NCI-H1930 (cell line): ENCODE measurements around the gene ADGRD1.
"Not testable (repeated sequence)": the region's sequence is repeated elsewhere in the genome, so short reads cannot be mapped to it uniquely, and the experiment has no call there.

Experiments
- DNase-seq, 2 experiments: peaks; one replicate each; lab custom pipeline; 2025; lab: John Stamatoyannopoulos, UW

Gene ADGRD1

GRCh38 chr12:130987151-130987931, 33.6 kb downstream of the ADGRD1 start:
- DNase-seq, result no peak

GRCh38 chr12:130988261-130988660, 34.6 kb downstream of the ADGRD1 start:
- DNase-seq, result no peak

- no peak for DNase-seq
Observed at GRCh38 chr12:130988751-130989150, 35.0 kb downstream of the ADGRD1 start.

GRCh38 chr12:130989391-130989790, 35.7 kb downstream of the ADGRD1 start:
- no peak for DNase-seq

- no peak for DNase-seq
Observed at GRCh38 chr12:130990034-130990433, 36.3 kb downstream of the ADGRD1 start.

- DNase-seq, result no peak
Observed at GRCh38 chr12:130992448-130992847, 38.7 kb downstream of the ADGRD1 start.

GRCh38 chr12:130992979-130993538, 39.4 kb downstream of the ADGRD1 start:
- no peak for DNase-seq

- peak; percentile 85 to 93 for DNase-seq
Observed at GRCh38 chr12:130993759-130994670, 40.3 kb downstream of the ADGRD1 start.

- DNase-seq, result no peak
Observed at GRCh38 chr12:130994821-130995375, 41.2 kb downstream of the ADGRD1 start.

GRCh38 chr12:130995386-130995969, 41.8 kb downstream of the ADGRD1 start:
- not testable (repeated sequence) for DNase-seq

- DNase-seq, result no peak
Observed at GRCh38 chr12:130998136-130998535, 44.4 kb downstream of the ADGRD1 start.

- no peak for DNase-seq
Observed at GRCh38 chr12:131000000-131000486, 46.3 kb downstream of the ADGRD1 start.

GRCh38 chr12:131001493-131001892, 47.8 kb downstream of the ADGRD1 start:
- DNase-seq, result no peak

GRCh38 chr12:131002216-131002631, 48.5 kb downstream of the ADGRD1 start:
- no peak for DNase-seq

GRCh38 chr12:131003036-131003715, 49.5 kb downstream of the ADGRD1 start:
- no peak for DNase-seq

GRCh38 chr12:131003716-131004045, 50.0 kb downstream of the ADGRD1 start:
- DNase-seq, result no peak

- no peak for DNase-seq
Observed at GRCh38 chr12:131004166-131004565, 50.5 kb downstream of the ADGRD1 start.

- DNase-seq, result no peak
Observed at GRCh38 chr12:131005161-131006035, 51.7 kb downstream of the ADGRD1 start.

GRCh38 chr12:131006036-131006735, 52.5 kb downstream of the ADGRD1 start:
- DNase-seq, result no peak
